GM12878 (cell line): ENCODE results near the gene PDE6C. TPM values are rescaled to one million over a fixed set of nuclear protein-coding genes. Genes with fewer than 3 reads are reported as not detected.

Experiments
- ATAC-seq: fragments of 200-7000 bp; cut with Tn5 transposase; 3 replicates; pipeline ENCODE4 v1.9.1; 2020; ENCODE audit warnings: mild to moderate bottlenecking, moderate library complexity
- BruUV-seq: library from RNA; stranded (reverse); fragments of 400-500 nt; replicated peaks from 2 replicates; lab custom pipeline; 2021; lab: Mats Ljungman, UMichigan
- CTCF ChIA-PET: fragments of 300-600 bp; sonication (Branson Sonifier 250); formaldehyde crosslinking; extraction: SDS; loops from one replicate; lab custom pipeline; 2021; ENCODE audit warnings: inconsistent platforms; lab: Yijun Ruan, JAX
- POLR2A ChIA-PET: fragments of 350-600 bp; formaldehyde crosslinking; extraction: SDS; loops from one replicate; lab custom pipeline; 2021; ENCODE audit warnings: inconsistent platforms; lab: Charles Lee
- RAD21 ChIA-PET: fragments of 300-600 bp; sonication (Branson Sonifier 250); formaldehyde crosslinking; loops from one replicate; lab custom pipeline; 2023; ENCODE audit warnings: antibody characterized with exemption; ENCODE audit not compliant: unreplicated experiment; lab: Charles Lee
- SMC1A ChIA-PET: fragments of 300-600 bp; sonication (Branson Sonifier 250); formaldehyde crosslinking; loops from one replicate; lab custom pipeline; 2023; ENCODE audit not compliant: unreplicated experiment, uncharacterized antibody; lab: Charles Lee
- DNase-seq: peaks from one replicate; pipeline ENCODE4 v3.0.0-alpha.2; 2011; ENCODE audit warnings: low read depth, low spot score
- FAIRE-seq: peaks from 3 replicates; lab custom pipeline; 2011; peaks lifted over from hg19 to GRCh38; lab: Jason Lieb, UNC
- H2AFZ ChIP-seq: 2 replicates; pipeline ENCODE4 v1.6.0; 2011; ENCODE audit warnings: low read depth, low read length, control low read depth; ENCODE audit not compliant: control insufficient read depth
- H3K27ac ChIP-seq: 2 replicates; pipeline ENCODE4 v1.5.1; 2011; ENCODE audit warnings: control low read depth; ENCODE audit not compliant: control insufficient read depth, insufficient read depth
- H3K27me3 ChIP-seq, 2 experiments: replicated peaks in 1 of 2; 2 replicates each; pipeline versions ENCODE4 v1.6.0 to v1.6.1; 2011; ENCODE audit warnings: low read length in 1 of 2; ENCODE audit not compliant: control insufficient read depth in 2 of 2, insufficient read depth in 2 of 2
- H3K36me3 ChIP-seq, 2 experiments: 2 replicates each; pipeline ENCODE4 v1.5.1; 2011; ENCODE audit warnings: low read length in 1 of 2; ENCODE audit not compliant: control insufficient read depth in 2 of 2, insufficient read depth in 2 of 2
- H3K4me1 ChIP-seq: 2 replicates; pipeline ENCODE4 v1.6.1; 2011; ENCODE audit warnings: mild to moderate bottlenecking, low read length, moderate library complexity, mixed read lengths; ENCODE audit not compliant: control insufficient read depth, insufficient read depth
- H3K4me2 ChIP-seq: 2 replicates; pipeline ENCODE4 v1.6.0; 2011; ENCODE audit warnings: control low read depth; ENCODE audit not compliant: control insufficient read depth, insufficient read depth
- H3K4me3 ChIP-seq: fragments of 200-600 bp; sonication (generic); 2 replicates; pipeline ENCODE4 v1.5.1; 2016
- H3K79me2 ChIP-seq: 2 replicates; pipeline ENCODE4 v1.6.0; 2011; ENCODE audit warnings: low read length; ENCODE audit not compliant: control insufficient read depth, insufficient read depth
- H3K9ac ChIP-seq: 2 replicates; pipeline ENCODE4 v1.8.0; 2011; ENCODE audit warnings: low read length, control low read depth, mixed read lengths; ENCODE audit not compliant: control insufficient read depth, insufficient read depth
- H3K9me3 ChIP-seq: replicated peaks from 3 replicates; pipeline ENCODE4 v1.5.1; 2011; ENCODE audit warnings: mild to moderate bottlenecking, low read length; ENCODE audit not compliant: control insufficient read depth, insufficient read depth
- H4K20me1 ChIP-seq: 2 replicates; pipeline ENCODE4 v1.6.0; 2011; ENCODE audit not compliant: control insufficient read depth, insufficient read depth
- ASH2L ChIP-seq: fragments of 300-600, 200-600 bp; sonication (generic); IDR thresholded peaks from 2 replicates; pipeline ENCODE4 v1.6.1; 2017; ENCODE audit warnings: low read depth, mild to moderate bottlenecking, borderline replicate concordance
- DPF2 ChIP-seq: fragments of 450-650 bp; IDR thresholded peaks from 2 replicates; pipeline ENCODE4 v1.6.1; 2017; ENCODE audit warnings: mild to moderate bottlenecking
- EGR1 ChIP-seq, 2 experiments: IDR thresholded peaks; 1 replicate in 1 of 2; 2 replicates in 1 of 2; pipeline ENCODE4 v1.6.1; 2011 to 2012; ENCODE audit warnings: low read depth in 2 of 2, low read length in 2 of 2, borderline replicate concordance in 1 of 2, mild to moderate bottlenecking in 1 of 2, moderate library complexity in 1 of 2
- JUNB ChIP-seq: IDR thresholded peaks from 2 replicates; pipeline ENCODE4 v1.6.1; 2016; ENCODE audit warnings: antibody characterized with exemption, mild to moderate bottlenecking
- JUND ChIP-seq: IDR thresholded peaks from 2 replicates; pipeline ENCODE4 v1.6.1; 2012; ENCODE audit warnings: low read depth, mild to moderate bottlenecking, low read length, improper control_type of control experiment, moderate library complexity
- MYC ChIP-seq: IDR thresholded peaks from 2 replicates; pipeline ENCODE4 v1.6.1; 2011; ENCODE audit warnings: mild to moderate bottlenecking, low read length, moderate library complexity, inconsistent platforms; ENCODE audit not compliant: insufficient read depth, insufficient replicate concordance, insufficient read length, severe bottlenecking
- NR2C2 ChIP-seq: IDR thresholded peaks from 2 replicates; pipeline ENCODE4 v1.6.1; 2011; ENCODE audit warnings: borderline replicate concordance, low read depth; ENCODE audit not compliant: control insufficient read depth, insufficient read length
- PAX8 ChIP-seq: fragments of 450-650 bp; IDR thresholded peaks from 2 replicates; pipeline ENCODE4 v1.6.1; 2017; ENCODE audit warnings: mild to moderate bottlenecking, moderate library complexity
- POLR2AphosphoS5 ChIP-seq: IDR thresholded peaks from 2 replicates; pipeline ENCODE4 v1.6.1; 2011; ENCODE audit warnings: mild to moderate bottlenecking, low read length, inconsistent platforms
- RUNX3 ChIP-seq: IDR thresholded peaks from 2 replicates; pipeline ENCODE4 v1.6.1; 2012; ENCODE audit warnings: low read length, inconsistent platforms
- SP1 ChIP-seq: IDR thresholded peaks from one replicate; pipeline ENCODE4 v1.6.1; 2011; ENCODE audit warnings: low read depth, low read length
- SREBF1 ChIP-seq: IDR thresholded peaks from 2 replicates; pipeline ENCODE4 v1.6.1; 2012; ENCODE audit warnings: mild to moderate bottlenecking, low read length
- TAF1 ChIP-seq: IDR thresholded peaks from 2 replicates; pipeline ENCODE4 v1.6.1; 2011; ENCODE audit warnings: mild to moderate bottlenecking, low read depth, low read length, borderline replicate concordance
- ZNF217 ChIP-seq: fragments of 450-650 bp; IDR thresholded peaks from 2 replicates; pipeline ENCODE4 v1.6.1; 2017; ENCODE audit warnings: antibody characterized with exemption, mild to moderate bottlenecking
- WGBS: methylation state at CpG from one replicate; pipeline ENCODE4 v1.1.6; 2016; ENCODE audit warnings: low lambda C conversion rate; ENCODE audit not compliant: insufficient replicate concordance, insufficient coverage; ENCODE audit errors: missing lambda C conversion rate; 5-methylcytosine and 5-hydroxymethylcytosine counted together
- in situ Hi-C: fragments of 300-500 bp; cut with MboI; formaldehyde crosslinking; loops from 9 replicates; pipeline ENCODE4 v1.14.3; 2018; ENCODE audit warnings: mixed read lengths
- intact Hi-C: fragments of 100-400 bp; cut with micrococcal nuclease; formaldehyde crosslinking; loops from one replicate; pipeline ENCODE4 v1.14.2; 2022; ENCODE audit not compliant: unreplicated experiment
- polyA plus RNA-seq, 11 experiments: library from polyadenylated mRNA; depleted of rRNA in 4 of 11; unstranded in 6 of 11; stranded (reverse) in 5 of 11; fragments of >200 nt; fragmentation: Nextera tagmentation in 4 of 11; fragmentation: Illumina TruSeq in 1 of 11; extraction: Ambion mirVana in 4 of 11; extraction: Trizol in 1 of 11; gene quantifications; 1 replicate in 1 of 11; 2 replicates in 10 of 11; pipeline versions ENCODE4 v1.2.1 to v1.2.3, GENCODE V29; 2011 to 2016; ENCODE audit warnings: inconsistent platforms in 2 of 11, missing spikeins in 2 of 11, low read depth in 1 of 11
- total RNA-seq, 4 experiments: library from RNA; depleted of rRNA in 3 of 4; stranded (reverse); fragments of >200 nt in 3 of 4; fragmentation: Illumina TruSeq in 1 of 4; extraction: Trizol in 1 of 4; gene quantifications; 2 replicates each; pipeline versions ENCODE4 v1.2.1 to v1.2.3, GENCODE V29; 2013 to 2021
- TF ChIP-seq, protein P1 (sequence below): fragments of 450-650 bp; IDR thresholded peaks from 2 replicates; pipeline ENCODE4 v1.6.1; 2016; ENCODE audit warnings: mild to moderate bottlenecking
- TF ChIP-seq, protein P2 (sequence below): fragments of 450-650 bp; IDR thresholded peaks from 2 replicates; pipeline ENCODE4 v1.6.1; 2018; ENCODE audit warnings: borderline replicate concordance, mild to moderate bottlenecking; ENCODE audit not compliant: partially characterized antibody
- TF ChIP-seq, protein P3 (sequence below): fragments of 150-350 bp; IDR thresholded peaks from 2 replicates; pipeline ENCODE4 v1.6.1; 2014; ENCODE audit warnings: mild to moderate bottlenecking, low read depth, low read length
- TF ChIP-seq, protein P4 (sequence below): fragments of 450-650 bp; IDR thresholded peaks from 2 replicates; pipeline ENCODE4 v1.6.1; 2017; ENCODE audit warnings: mild to moderate bottlenecking, low read depth, inconsistent platforms; ENCODE audit not compliant: poor library complexity, severe bottlenecking

Gene PDE6C
- total and polyA plus RNA-seq, 10 of the 15 experiments (the other 5 are each of a cell fraction or from before 2014, with no cell fraction given) = not detected

DNA sequence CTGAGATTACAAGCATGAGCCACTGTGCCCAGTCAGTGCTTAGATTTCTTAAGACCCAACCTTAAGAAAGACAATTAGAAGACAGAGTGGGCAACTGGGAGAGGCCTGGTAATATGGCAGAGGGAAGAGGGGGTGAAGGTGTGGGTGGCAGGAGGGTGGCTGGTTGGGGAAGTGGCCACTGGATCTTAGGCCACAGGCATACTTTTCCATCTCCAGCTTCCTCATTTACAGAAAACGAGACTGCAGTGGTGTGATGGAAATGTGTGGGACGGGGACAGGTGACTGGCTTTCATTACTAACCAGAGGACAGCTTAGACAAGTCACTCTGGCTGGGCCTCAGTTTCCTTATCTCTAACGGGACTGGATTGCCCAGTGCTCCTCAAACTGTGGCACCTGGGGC, 46.9 kb upstream of the PDE6C start:
- ATAC-seq (no peak), FAIRE-seq (no peak), DNase-seq (no peak)
- Histone ChIP-seq H3K9ac (no peak overlapping the region), H3K4me2 (no peak overlapping the region), H3K4me3 (no peak overlapping the region), H3K27ac (no peak overlapping the region), H3K36me3 (no peaks in the 10 kb centered on the region), H3K9me3 (no peaks in the 10 kb centered on the region), H2AFZ (no peak overlapping the region), H3K4me1 (no peaks in the 10 kb centered on the region), H3K27me3 (peaks cover 3 to 5% of the 10 kb centered on the region in 2 experiments; a peak in 3 of 4 replicates), H4K20me1 (no peaks in the 10 kb centered on the region), H3K79me2 (no peaks in the 10 kb centered on the region)
- BruUV-seq = no TSS peak
- TF ChIP-seq ZNF217 = no peak
- TF ChIP-seq, protein P1, sequence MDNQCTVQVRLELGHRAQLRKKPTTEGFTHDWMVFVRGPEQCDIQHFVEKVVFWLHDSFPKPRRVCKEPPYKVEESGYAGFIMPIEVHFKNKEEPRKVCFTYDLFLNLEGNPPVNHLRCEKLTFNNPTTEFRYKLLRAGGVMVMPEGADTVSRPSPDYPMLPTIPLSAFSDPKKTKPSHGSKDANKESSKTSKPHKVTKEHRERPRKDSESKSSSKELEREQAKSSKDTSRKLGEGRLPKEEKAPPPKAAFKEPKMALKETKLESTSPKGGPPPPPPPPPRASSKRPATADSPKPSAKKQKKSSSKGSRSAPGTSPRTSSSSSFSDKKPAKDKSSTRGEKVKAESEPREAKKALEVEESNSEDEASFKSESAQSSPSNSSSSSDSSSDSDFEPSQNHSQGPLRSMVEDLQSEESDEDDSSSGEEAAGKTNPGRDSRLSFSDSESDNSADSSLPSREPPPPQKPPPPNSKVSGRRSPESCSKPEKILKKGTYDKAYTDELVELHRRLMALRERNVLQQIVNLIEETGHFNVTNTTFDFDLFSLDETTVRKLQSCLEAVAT = no peak
- TF ChIP-seq DPF2 = no peak
- TF ChIP-seq MYC = no peak
- no peak for TF ChIP-seq POLR2AphosphoS5
- TF ChIP-seq JUND = no peak
- no peak for TF ChIP-seq PAX8
- TF ChIP-seq NR2C2 = no peak
- TF ChIP-seq, protein P2, sequence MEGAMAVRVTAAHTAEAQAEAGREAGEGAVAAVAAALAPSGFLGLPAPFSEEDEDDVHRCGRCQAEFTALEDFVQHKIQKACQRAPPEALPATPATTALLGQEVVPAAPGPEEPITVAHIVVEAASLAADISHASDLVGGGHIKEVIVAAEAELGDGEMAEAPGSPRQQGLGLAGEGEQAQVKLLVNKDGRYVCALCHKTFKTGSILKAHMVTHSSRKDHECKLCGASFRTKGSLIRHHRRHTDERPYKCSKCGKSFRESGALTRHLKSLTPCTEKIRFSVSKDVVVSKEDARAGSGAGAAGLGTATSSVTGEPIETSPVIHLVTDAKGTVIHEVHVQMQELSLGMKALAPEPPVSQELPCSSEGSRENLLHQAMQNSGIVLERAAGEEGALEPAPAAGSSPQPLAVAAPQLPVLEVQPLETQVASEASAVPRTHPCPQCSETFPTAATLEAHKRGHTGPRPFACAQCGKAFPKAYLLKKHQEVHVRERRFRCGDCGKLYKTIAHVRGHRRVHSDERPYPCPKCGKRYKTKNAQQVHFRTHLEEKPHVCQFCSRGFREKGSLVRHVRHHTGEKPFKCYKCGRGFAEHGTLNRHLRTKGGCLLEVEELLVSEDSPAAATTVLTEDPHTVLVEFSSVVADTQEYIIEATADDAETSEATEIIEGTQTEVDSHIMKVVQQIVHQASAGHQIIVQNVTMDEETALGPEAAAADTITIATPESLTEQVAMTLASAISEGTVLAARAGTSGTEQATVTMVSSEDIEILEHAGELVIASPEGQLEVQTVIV = no peak
- no peak for TF ChIP-seq SP1
- no peak for TF ChIP-seq JUNB
- TF ChIP-seq RUNX3 = no peak
- TF ChIP-seq, protein P3, sequence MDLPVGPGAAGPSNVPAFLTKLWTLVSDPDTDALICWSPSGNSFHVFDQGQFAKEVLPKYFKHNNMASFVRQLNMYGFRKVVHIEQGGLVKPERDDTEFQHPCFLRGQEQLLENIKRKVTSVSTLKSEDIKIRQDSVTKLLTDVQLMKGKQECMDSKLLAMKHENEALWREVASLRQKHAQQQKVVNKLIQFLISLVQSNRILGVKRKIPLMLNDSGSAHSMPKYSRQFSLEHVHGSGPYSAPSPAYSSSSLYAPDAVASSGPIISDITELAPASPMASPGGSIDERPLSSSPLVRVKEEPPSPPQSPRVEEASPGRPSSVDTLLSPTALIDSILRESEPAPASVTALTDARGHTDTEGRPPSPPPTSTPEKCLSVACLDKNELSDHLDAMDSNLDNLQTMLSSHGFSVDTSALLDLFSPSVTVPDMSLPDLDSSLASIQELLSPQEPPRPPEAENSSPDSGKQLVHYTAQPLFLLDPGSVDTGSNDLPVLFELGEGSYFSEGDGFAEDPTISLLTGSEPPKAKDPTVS = no peak
- TF ChIP-seq EGR1 (IDR thresholded peaks at IDR 0.05; ENCODE audit: borderline replicate concordance in 1 of 2, low read depth in 2 of 2, low read length in 2 of 2) = no peak
- TF ChIP-seq ASH2L = no peak
- no peak for TF ChIP-seq SREBF1
- TF ChIP-seq, protein P4, sequence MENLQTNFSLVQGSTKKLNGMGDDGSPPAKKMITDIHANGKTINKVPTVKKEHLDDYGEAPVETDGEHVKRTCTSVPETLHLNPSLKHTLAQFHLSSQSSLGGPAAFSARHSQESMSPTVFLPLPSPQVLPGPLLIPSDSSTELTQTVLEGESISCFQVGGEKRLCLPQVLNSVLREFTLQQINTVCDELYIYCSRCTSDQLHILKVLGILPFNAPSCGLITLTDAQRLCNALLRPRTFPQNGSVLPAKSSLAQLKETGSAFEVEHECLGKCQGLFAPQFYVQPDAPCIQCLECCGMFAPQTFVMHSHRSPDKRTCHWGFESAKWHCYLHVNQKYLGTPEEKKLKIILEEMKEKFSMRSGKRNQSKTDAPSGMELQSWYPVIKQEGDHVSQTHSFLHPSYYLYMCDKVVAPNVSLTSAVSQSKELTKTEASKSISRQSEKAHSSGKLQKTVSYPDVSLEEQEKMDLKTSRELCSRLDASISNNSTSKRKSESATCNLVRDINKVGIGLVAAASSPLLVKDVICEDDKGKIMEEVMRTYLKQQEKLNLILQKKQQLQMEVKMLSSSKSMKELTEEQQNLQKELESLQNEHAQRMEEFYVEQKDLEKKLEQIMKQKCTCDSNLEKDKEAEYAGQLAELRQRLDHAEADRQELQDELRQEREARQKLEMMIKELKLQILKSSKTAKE = no peak
- no peak for TF ChIP-seq TAF1
- ChIA-PET POLR2A (interaction anchor here (0.6 kb wide), 1 partner anchor 1043 kb away, joined by 8 read pairs; no protein-coding TSS in a partner anchor), CTCF (interaction anchor here (1.3 kb wide), 1 partner anchor 11 kb away, joined by 4 read pairs; no protein-coding TSS in a partner anchor), RAD21 (no interaction called here), SMC1A (no interaction called here)
- 15% methylated on average over 3 of the region's 3 CpGs for WGBS
- in situ Hi-C loops = no loop called here
- intact Hi-C loops = no loop called here
